Activated T-helper 1 cell treated with anti-CD3 and anti-CD28 coated beads, Interleukin-2, amount 50 U/mL, for 16 hours (primary cell): ENCODE data around the gene RIIAD1.
"Not testable (repeated sequence)": the region's sequence is repeated elsewhere in the genome, so short reads cannot be mapped to it uniquely, and the experiment has no call there.

Experiments
- DNase-seq, 2 donors: peaks; one replicate each; pipeline ENCODE4 v3.0.0-alpha.2; 2020; ENCODE audit warnings: low read depth in 1 of 2, low spot score in 1 of 2

Gene RIIAD1

GRCh38 chr1:151720974-151721787 lies at the start of gene RIIAD1:
RIIAD1 (plus strand) TSS chr1:151721522; CDS start chr1:151721537, 15 bp downstream.
- DNase-seq, result peak in 1 of 2 donors; percentile 22

DNA sequence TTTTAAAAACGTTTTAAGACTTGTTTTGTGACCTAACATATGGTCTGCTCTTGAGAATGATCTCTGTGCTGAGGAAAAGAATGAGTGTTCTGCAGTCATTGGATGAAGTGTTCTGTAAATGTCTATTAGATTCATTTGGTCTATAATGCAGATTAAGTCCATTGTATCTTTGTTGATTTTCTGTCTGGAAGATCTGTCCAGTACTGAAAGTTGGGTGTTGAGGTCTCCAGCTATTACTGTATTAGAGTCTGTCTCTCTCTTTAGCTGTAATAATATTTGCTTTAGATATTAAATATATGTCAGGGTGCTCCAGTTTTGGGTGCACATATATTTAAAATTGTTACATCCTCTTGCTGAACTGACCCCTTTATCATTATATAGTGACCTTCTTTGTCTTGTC lies 47.9 kb upstream of the RIIAD1 start:
- DNase-seq, result no peak

DNA sequence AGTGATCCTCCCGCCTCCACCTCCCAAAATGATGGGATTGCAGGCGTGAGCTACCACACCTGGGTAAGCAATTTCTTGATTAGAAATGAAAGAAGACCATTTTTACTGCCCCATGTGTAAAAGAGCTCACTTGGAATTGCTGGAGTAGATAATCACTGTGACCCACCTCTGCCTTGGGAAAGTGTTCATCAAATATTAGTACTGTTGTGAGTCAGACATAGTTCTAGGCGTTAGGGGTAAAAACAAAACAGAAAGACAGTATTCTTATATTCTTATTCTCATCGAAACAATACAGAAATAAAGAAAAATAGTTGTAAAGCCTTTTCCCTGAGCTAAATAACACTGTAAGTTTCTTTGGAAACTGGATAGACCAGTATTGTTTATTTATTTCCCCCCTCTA lies 40.9 kb upstream of the RIIAD1 start:
- no peak for DNase-seq

- no peak for DNase-seq
Observed at GRCh38 chr1:151680826-151681225, 40.5 kb upstream of the RIIAD1 start.

GRCh38 chr1:151681923-151682322 lies 39.4 kb upstream of the RIIAD1 start:
- DNase-seq, result no peak

GRCh38 chr1:151682901-151683300 lies 38.4 kb upstream of the RIIAD1 start:
- not testable (repeated sequence) for DNase-seq

DNA sequence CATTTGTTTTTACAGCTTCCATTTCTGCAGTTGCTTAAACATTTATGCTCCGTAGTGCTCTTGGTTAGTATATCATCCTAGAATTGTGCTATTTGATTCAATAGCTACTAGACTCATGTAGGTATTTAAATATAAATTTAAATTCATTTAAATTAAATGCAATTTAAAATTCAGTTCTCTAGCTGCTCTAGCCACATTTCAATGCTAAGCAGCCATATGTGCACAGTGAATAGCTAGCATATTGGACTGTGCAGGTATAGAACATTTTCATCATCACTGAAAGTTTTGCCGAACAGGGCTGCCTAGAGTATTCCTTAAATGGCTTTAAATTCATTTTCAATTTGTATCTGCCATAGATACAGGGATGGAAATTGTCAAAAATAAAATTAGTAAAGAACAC lies 37.2 kb upstream of the RIIAD1 start:
- DNase-seq, result no peak

- no peak for DNase-seq
Observed at GRCh38 chr1:151686561-151686960, 34.8 kb upstream of the RIIAD1 start.

DNA sequence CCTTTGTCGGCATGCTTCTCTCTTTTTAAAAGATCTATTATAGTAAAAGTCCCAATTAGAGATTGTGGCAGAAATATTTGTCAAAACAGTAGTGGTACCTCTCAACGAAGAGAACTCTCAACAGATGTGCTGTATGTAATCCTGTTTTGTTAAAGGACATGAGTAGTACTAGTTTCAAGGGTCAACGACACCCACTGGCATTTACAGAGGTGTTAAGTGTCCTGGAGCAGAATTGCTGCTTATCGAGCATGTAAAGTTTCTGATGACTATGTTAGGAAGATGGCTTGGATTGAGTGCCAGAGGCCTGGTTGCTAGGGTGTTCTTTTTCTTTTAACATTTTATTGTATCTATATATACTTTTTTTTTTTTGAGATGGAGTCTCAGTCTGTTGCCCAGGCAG lies 31.8 kb upstream of the RIIAD1 start:
- no peak for DNase-seq

DNA sequence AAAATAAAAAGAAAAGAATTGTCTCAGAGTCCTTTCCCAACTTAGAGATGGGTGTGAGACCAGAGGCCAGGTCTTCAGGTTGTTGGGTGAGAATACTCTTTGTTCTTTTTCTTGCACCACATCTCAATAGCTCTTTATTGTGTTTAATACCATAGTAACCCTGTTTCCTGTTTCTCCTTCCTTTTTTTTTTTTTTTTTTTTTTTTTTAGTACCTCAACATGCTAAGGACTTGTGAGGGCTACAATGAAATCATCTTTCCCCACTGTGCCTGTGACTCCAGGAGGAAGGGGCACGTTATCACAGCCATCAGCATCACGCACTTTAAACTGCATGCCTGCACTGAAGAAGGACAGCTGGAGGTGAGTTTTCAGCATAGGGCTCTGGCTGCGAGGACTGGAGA lies 29.1 kb upstream of the RIIAD1 start:
- DNase-seq, result no peak

DNA sequence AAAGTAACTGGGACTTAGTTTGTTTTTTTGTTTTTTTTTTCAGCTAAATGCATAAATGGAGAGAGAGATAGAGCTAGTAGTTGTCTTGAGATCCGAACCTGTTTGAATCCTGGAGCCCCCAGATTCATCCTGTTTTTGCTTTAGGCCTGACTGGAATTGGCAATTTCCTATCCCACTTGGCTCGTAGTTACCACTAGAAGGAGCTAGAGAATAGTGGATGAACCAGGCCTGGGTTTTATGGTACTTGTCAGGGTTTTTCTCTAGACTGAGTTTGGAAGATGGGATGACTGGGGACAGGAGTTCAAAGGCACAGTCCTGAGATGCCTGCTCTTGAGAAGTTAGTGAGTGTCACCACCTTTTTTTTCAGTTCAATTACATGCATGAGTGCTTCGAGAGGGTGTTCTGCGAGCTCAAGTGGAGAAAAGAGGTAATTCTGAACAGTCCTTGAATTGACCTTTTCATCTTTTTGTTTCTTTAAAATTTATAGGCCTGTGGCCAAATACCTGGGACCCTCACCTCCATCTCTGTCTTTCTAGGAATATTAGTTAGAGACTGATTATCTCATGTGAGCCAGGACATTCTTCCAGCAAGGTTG lies 28.2 kb upstream of the RIIAD1 start:
- DNase-seq, result no peak

DNA sequence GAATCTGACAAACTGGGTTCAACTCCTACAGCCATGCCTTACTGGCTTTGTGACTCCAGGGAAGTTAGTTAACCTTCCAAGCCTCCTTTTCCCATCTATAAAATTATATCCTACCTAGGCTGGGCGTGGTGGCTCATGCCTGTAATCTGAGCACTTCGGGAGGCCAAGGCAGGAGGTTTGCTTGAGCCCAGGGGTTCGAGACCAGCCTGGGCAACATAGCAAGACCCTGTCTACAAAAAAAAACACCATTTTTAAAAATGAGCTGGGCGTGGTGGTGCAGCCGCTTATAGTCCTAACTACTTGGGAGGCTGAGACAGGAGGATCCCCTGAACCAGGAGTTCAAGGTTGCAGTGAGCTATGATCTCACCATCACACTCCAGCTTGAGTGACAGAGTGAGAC lies 19.8 kb upstream of the RIIAD1 start:
- DNase-seq, result no peak

DNA sequence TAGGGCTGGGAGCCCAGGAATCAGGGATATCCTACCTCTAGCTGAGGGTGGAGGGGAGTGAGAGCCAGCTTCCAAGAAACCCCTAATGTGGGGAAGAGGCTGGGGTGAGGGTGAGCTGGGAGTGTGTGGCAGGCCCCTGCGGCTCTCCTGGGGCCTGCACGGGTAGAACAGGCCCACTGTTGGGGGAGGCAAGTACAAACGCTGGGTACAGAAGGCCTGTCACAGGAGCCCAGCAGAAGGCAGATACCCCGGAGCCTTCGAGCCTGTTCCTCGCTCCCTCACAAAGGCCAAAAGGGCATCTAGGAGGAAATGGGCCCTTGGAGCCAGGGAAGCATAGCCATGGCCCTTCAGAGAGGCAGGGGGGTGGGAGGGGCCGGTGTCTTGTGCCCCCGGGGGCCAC lies 18.4 kb upstream of the RIIAD1 start:
- no peak for DNase-seq

- DNase-seq, result no peak
Observed at GRCh38 chr1:151703813-151704212, 17.5 kb upstream of the RIIAD1 start.

- no peak for DNase-seq
Observed at GRCh38 chr1:151704246-151704645, 17.1 kb upstream of the RIIAD1 start.

DNA sequence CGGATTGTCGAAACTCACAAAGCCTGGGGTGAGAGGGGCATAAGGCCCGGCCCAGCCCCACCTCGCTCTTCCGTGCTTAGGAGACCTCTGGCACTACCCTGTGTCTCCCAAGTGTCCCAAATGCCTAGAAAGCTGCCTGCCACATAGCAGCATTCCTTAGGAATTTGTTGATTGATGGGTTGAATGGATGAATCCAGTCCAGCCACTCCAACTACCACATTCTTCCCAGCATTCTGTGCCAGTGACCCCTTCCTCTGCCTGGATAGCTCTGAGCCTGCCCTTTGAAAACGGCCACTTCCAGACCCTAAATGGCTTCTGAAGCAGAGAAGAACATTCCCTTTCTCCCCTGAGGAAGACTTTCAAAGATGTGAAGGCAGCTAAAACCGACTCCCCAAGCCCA lies 16.2 kb upstream of the RIIAD1 start:
- no peak for DNase-seq

GRCh38 chr1:151705753-151706463 lies 15.4 kb upstream of the RIIAD1 start:
- no peak for DNase-seq

GRCh38 chr1:151706464-151707415 lies 14.6 kb upstream of the RIIAD1 start:
- DNase-seq, result no peak

GRCh38 chr1:151707541-151708065 lies 13.7 kb upstream of the RIIAD1 start:
- no peak for DNase-seq

- DNase-seq, result no peak
Observed at GRCh38 chr1:151708891-151709290, 12.4 kb upstream of the RIIAD1 start.
